Omental fat pad (tissue), 4 donors: ENCODE data around the gene GM2A. TPM values are rescaled to one million over a fixed set of nuclear protein-coding genes. Genes with fewer than 3 reads are reported as not detected.

ENCODE experiments used
- ATAC-seq: fragments of 150-250 bp; one replicate; pipeline ENCODE4 v1.9.1; 2016; ENCODE audit warnings: mild to moderate bottlenecking, moderate library complexity; ENCODE audit not compliant: low FRiP score
- DNase-seq: peaks from one replicate; pipeline ENCODE4 v3.0.0-alpha.2; 2019; ENCODE audit warnings: low spot score
- total RNA-seq, 4 donors: library from RNA; depleted of rRNA; stranded (reverse); fragments of >200 nt; gene quantifications; one replicate each; pipeline ENCODE4 v1.1.0, GENCODE V29; 2016
- TF ChIP-seq, protein P1 (sequence below), 3 donors: fragments of 450-650 bp; IDR thresholded peaks; one replicate each; pipeline ENCODE4 v1.5.1; 2016 to 2017; ENCODE audit warnings: antibody characterized with exemption in 3 of 3, mild to moderate bottlenecking in 3 of 3, moderate library complexity in 2 of 3

Gene GM2A
- total RNA-seq, 4 donors from 2014 or later, result 26.6 to 62.6 (median 27.9) TPM

DNA sequence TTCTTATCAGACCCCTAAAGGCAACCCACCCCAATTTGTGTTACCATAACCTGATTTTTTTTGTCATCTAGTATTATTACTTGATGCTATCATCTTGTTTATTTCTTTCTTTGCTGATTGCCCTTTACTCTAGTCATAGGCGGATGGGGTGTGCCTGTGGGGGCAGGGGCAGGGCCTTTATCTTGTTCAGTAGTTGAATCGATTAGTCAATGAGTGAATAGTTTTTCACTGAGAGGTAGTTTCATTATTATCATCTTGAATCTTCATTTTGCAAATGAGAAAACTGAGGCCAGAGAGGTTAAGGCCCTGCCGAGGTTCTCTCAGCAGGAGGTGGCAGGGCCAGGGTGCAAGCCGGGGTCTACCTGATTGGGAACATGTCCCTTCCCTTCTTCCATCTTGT lies 9.4 kb upstream of the GM2A start:
- DNase-seq (no peak), ATAC-seq (no peak)
- TF ChIP-seq, protein P1, sequence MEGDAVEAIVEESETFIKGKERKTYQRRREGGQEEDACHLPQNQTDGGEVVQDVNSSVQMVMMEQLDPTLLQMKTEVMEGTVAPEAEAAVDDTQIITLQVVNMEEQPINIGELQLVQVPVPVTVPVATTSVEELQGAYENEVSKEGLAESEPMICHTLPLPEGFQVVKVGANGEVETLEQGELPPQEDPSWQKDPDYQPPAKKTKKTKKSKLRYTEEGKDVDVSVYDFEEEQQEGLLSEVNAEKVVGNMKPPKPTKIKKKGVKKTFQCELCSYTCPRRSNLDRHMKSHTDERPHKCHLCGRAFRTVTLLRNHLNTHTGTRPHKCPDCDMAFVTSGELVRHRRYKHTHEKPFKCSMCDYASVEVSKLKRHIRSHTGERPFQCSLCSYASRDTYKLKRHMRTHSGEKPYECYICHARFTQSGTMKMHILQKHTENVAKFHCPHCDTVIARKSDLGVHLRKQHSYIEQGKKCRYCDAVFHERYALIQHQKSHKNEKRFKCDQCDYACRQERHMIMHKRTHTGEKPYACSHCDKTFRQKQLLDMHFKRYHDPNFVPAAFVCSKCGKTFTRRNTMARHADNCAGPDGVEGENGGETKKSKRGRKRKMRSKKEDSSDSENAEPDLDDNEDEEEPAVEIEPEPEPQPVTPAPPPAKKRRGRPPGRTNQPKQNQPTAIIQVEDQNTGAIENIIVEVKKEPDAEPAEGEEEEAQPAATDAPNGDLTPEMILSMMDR (IDR thresholded peaks at IDR 0.05), result no peak

DNA sequence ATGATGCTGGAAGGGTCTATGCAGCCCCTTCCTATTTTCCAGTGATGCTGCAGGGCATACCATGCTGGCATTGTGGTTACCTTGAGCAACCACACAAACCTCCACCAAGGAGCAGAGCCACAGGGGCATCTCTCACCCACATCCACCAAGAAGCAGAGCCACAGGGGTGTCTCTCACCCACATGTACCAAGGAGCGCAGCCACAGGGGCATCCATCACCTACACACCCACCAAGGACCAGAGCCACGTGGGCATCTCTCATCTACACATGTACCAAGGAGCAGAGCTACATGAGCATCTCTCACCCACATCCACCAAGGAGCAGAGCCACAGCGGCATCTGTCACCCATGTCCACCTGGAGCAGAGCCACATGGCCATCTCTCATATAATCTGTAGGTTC lies 8.8 kb upstream of the GM2A start:
- ATAC-seq, result no peak
- TF ChIP-seq, protein P1 (IDR thresholded peaks at IDR 0.05), result no peak
- DNase-seq, result no peak

DNA sequence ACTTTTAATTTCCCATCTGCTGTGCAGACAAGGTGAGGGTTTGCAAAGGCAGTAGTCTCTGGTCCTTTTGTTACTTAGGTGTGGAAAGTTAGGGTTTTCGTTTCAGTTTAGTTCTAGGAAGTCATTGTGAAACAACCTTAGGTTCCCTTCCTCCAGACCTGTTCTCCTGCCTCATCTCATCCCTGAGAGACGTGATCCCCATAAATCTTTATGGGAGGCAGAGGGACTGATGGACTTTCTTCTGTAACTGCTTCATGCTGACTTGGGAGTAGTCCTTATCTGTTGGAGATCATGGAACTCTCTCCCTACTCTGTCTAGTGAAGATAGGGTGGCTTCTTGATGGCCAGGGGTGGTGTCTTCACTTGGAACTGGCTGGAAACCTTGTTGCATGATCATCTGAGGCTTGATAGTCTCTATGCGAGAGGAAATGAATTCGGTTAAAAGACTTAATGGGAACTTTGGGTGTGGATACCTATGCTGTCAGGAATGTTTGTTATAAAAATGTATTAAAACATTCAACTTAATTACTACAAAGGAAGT lies 7.2 kb upstream of the GM2A start:
- no peak for DNase-seq
- ATAC-seq, result no peak
- TF ChIP-seq, protein P1 (IDR thresholded peaks at IDR 0.05), result no peak

DNA sequence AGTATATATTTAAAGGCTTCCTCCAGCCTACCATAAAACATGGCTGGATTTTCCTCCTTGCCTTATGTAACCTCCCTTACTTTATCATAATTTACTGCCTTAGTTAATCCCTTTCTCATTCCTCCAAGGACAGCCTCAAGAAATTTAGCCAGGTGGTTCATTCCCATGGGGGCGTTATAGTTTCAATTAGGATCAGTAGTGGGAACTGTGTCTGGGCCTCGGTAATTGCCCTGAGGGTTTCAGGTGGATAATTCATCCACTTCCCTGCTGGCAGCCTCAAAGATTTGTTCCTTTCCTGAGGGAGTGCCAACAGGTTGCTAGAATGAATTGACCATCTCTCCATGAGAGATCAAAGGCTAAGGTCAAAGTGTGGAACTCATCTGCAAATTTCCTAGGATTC lies 4.3 kb upstream of the GM2A start:
- no peak for DNase-seq
- ATAC-seq, result no peak

DNA sequence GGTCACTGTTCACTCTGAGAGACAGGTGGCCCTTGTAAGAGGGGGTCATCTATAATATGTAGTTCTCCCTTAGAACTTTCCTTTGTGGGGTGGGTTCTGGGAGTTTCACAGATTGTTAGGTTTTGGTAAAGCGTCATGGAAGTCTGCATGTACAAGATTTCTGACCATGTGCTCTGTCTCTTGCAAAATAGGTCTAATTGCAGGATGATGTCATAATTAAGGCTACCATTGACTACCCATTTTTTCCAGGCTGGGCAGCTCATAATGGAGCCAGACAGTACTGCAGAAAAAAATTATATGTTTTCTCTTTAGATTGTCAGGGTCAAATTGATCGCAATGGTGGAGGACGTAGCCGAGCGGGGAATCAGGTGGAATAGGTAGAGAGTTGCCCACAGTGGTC lies 3.7 kb upstream of the GM2A start:
- no peak for DNase-seq
- TF ChIP-seq, protein P1 (IDR thresholded peaks at IDR 0.05), result no peak
- ATAC-seq, result no peak

More for the DNA sequence above, 4.3 kb upstream of the GM2A start:
- TF ChIP-seq, protein P1 (IDR thresholded peaks at IDR 0.05), result no peak

DNA sequence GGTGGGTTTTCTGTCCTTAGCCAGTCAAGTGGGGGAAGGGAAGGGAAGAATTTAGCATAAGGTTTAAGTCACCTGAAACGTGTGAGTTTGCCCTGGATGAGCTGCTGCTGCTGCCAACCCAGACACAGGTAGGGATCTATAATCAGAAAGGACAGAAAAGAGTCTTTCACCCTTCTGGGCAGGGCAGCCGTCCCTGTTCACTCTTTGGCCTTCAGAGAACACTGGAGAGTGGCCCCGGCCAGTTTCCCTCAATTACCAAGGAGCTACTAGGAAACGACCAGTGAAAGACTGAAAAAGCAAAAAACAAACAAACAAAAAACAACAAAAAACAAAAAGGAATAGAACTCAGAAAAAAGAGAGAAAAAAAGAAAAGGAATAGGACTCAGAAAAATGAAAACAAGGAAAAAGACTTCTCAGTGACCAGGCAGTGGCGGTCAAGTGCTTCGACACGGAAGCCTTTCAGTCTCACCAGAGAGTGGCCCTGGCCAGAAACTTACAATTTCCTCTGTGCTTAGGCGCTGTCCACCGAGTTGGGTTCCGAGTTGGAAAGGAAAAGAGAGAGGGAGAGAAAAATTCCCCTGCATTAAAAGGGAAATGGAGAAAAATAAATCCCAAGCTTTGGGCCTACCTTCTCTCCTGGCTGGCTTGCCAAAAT lies 2.5 kb upstream of the GM2A start:
- ATAC-seq, result no peak
- DNase-seq, result no peak
- TF ChIP-seq, protein P1 (IDR thresholded peaks at IDR 0.05), result no peak

DNA sequence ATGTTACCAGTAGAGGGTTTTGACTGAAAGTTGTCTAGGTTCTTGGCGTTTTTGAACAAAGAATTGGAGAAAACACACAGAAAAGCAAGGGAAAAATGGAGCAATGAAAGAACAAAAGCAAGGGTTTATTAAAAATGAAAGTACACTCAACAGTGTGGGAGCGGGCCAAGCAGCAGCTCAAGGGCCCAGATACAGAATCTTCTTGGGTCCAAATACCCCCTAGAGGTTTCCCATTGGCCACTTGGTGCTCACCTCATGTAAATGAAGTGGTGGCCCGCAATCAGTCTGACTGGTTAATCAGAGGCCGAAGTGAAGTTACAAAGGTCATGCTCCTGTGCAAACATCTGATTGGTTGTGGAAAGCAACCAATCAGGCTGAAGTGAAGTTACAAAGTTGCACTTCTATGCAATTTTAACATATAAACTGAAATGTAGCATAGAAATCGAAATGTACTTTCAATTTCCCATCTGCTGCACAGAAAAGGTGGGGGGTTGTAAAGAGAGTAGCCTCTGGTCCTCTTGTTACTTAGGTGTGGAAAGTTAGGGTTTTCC lies 1.9 kb upstream of the GM2A start:
- DNase-seq, result no peak
- no peak for ATAC-seq
- TF ChIP-seq, protein P1 (IDR thresholded peaks at IDR 0.05), result no peak
